AG09309 (cell line): Measurements from ENCODE around the gene DSP.

Source experiments
- DNase-seq: peaks from one replicate; pipeline ENCODE4 v3.0.0-alpha.2; 2010; ENCODE audit warnings: low read depth
- H3K4me3 ChIP-seq: 2 replicates; pipeline ENCODE4 v1.5.1; 2011; ENCODE audit warnings: mild to moderate bottlenecking, low read depth, low read length, moderate library complexity; ENCODE audit not compliant: control insufficient read depth
- CTCF ChIP-seq: IDR thresholded peaks from 2 replicates; pipeline ENCODE4 v1.5.1; 2011; ENCODE audit warnings: mild to moderate bottlenecking, low read depth, low read length, inconsistent platforms; ENCODE audit not compliant: insufficient read depth, control insufficient read depth; ENCODE audit errors: missing control alignments

DSP gene

DNA sequence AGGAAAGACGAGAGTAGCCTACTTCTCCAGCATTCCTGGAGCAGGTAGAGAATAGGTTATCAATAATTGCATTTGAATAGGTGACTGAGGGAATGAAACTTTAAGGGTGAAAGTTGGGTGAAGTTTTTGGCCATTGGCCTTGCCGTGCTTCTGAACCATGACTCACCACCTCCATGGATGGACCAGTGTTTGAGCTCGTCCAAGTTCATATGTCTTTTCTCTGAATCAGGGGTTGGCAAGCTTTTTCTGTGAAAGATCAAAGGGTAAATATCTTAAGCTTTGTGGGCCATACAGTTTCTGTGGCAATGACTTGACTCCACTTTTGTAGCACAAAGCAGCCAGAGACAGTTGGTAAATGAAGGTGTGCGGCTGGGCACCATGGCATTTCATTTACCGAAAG is 80.3 kb downstream of the DSP start:
- no peak overlapping the region for H3K4me3 ChIP-seq
- TF ChIP-seq CTCF, result no peak
- no peak for DNase-seq

DNA sequence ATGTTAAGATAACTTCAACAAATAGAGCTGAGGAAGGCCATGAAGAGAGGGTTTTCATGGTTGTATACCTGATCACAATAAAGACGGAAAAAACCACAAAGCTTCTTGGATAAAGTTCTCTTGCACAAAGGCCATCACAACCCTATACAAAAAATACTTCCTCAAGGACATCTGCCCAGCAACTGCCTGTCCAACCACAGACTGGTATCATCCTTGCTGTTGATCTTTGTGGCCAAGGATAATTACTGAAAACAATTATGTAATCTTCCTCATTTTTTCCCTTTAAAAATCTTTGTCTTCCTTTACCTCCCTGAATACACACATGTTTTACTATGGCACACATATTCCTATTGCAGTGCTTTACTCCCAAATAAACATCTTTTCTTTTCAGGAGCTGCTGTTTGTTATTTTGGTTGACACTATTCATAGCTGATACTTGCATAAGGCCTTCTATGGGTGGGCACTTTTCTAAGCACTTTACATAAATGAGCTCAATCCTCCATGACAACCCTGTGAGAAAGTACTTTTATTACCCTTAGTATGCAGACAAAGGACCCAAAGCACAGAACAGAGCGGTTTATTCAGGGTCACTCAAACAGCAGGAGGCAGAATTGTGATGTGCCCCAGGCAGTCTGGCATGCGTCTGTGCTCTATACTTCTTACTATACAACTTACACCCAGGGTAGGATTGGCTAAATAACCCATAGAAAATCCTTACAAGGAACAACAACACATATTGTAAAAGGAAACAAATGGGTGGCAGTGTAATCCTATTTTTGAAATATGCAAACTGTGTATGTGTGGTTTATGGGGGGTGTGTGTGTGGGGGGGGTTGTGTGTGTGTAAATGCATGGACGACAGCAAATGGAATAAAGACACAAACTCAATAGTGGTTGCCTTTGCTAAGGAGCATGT is 83.6 kb downstream of the DSP start:
- H3K4me3 ChIP-seq, result no peak overlapping the region
- no peak for DNase-seq
- no peak for TF ChIP-seq CTCF

DNA sequence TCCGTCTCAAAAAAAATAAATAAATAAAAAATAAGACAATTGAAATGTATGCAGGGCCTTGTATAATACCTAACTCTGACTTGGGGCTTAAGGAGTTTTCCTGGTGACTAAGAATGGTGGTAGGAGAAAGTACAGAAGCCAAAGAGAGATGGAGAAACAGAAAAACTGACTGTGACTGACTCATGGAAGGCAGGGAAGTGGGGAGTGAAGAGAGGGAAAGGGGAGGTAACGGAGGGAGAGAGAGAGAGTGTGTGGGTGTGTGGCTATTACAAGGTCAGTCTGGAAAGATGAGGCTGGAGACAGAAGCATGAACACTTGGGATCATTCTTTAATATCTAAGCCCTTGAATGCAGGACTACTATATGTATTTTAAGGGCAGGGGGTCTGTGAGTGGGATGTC is 87.0 kb downstream of the DSP start:
- no peak for TF ChIP-seq CTCF
- peak; percentile 28 for DNase-seq
- no peak overlapping the region for H3K4me3 ChIP-seq

GRCh38 chr6:7628909-7629308 is 87.4 kb downstream of the DSP start:
- DNase-seq, result no peak
- no peak for TF ChIP-seq CTCF
- no peak overlapping the region for H3K4me3 ChIP-seq

DNA sequence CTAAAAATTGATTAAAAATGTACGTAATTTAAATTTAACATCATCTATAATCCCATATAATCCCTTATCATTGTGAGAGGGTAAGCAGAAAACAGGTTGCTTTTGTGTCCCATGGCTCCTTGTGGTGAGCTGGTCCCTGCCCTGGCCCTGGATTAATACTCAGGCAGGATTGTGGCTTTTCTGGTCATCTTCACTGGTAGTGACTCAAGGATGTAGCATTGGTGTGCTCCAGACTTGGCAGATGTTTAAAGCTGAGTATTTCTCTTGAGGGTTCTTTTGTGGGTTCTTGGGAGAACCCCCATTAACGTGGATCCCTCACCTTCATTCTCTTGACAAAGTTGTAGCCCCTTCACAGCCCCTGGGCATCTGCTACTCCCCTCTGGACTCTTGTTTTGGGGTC is 87.8 kb downstream of the DSP start:
- TF ChIP-seq CTCF, result no peak
- H3K4me3 ChIP-seq, result no peak overlapping the region
- no peak for DNase-seq

DNA sequence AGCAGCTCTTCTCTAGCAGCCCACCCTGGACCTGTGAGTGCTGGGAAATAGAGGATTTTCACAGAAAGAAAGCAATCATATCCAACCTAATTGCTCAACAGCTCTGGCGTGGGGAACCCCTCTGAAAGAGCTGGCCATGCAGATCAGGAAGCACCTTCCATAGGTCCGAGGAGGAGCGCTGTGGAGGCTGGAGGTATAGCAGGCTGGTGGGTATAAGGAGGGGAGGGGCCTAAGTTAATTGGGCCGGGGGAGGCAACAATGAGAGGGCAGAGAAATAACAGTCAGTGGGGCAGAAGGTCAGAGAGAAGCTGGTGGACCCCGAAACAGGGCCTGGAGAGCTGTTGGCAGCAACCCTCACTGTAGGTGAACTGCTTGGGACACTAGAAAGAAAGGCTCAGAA is 89.3 kb downstream of the DSP start:
- no peak overlapping the region for H3K4me3 ChIP-seq
- DNase-seq, result no peak
- no peak for TF ChIP-seq CTCF
